ENCODE results near the gene MGAM2.

Gene MGAM2

GRCh38 chr7:142180426-142180825 is 68.9 kb downstream of the MGAM2 start:
- no peak for DNase-seq

GRCh38 chr7:142181211-142181610 is 69.7 kb downstream of the MGAM2 start:
- DNase-seq = no peak

GRCh38 chr7:142181966-142182365 is 70.4 kb downstream of the MGAM2 start:
- DNase-seq = no peak

GRCh38 chr7:142185069-142185468 is 73.6 kb downstream of the MGAM2 start:
- DNase-seq = no peak

GRCh38 chr7:142185801-142186200 is 74.3 kb downstream of the MGAM2 start:
- DNase-seq = no peak

- DNase-seq = no peak
Observed at GRCh38 chr7:142188154-142188553, 76.6 kb downstream of the MGAM2 start.

GRCh38 chr7:142188846-142189245 is 77.3 kb downstream of the MGAM2 start:
- peak; percentile 34 for DNase-seq

- DNase-seq = no peak
Observed at GRCh38 chr7:142194201-142194600, 82.7 kb downstream of the MGAM2 start.

GRCh38 chr7:142196066-142196840 is 84.7 kb downstream of the MGAM2 start:
- no peak for DNase-seq

GRCh38 chr7:142200206-142200605 is 88.7 kb downstream of the MGAM2 start:
- DNase-seq = no peak

- DNase-seq = no peak
Observed at GRCh38 chr7:142228537-142229104, 117.1 kb downstream of the MGAM2 start.

- peak; percentile 65 for DNase-seq
Observed at GRCh38 chr7:142231716-142232115, 120.2 kb downstream of the MGAM2 start.

- no peak for DNase-seq
Observed at GRCh38 chr7:142240546-142240945, 129.0 kb downstream of the MGAM2 start.

- DNase-seq = no peak
Observed at GRCh38 chr7:142243823-142244222, 132.3 kb downstream of the MGAM2 start.

GRCh38 chr7:142248166-142249160 is 136.9 kb downstream of the MGAM2 start:
- DNase-seq = peak; percentile 31

- DNase-seq = no peak
Observed at GRCh38 chr7:142249918-142250317, 138.4 kb downstream of the MGAM2 start.

GRCh38 chr7:142250705-142251104 is 139.2 kb downstream of the MGAM2 start:
- DNase-seq = no peak

GRCh38 chr7:142257958-142258357 is 146.4 kb downstream of the MGAM2 start, which contains the start of gene PRSS58:
Gene PRSS58 (minus strand): TSS chr7:142258058. CDS start chr7:142257707, 351 bp downstream.
- no peak for DNase-seq

GRCh38 chr7:142263598-142264380 is 152.3 kb downstream of the MGAM2 start:
- no peak for DNase-seq

Data from NCI-H69 (cell line).